Endodermal cell (in vitro differentiated cells): ENCODE results near the gene NFKBIZ. TPM values are rescaled to one million over a fixed set of nuclear protein-coding genes. Genes with fewer than 3 reads are reported as not detected.
"Not testable (repeated sequence)": the region's sequence is repeated elsewhere in the genome, so short reads cannot be mapped to it uniquely, and the experiment has no call there.

Experiments used
- DNase-seq: peaks from one replicate; pipeline ENCODE4 v3.0.0-alpha.2; 2017
- H3K27ac ChIP-seq: 2 replicates; pipeline ENCODE4 v1.5.1; 2013; ENCODE audit warnings: mild to moderate bottlenecking, low read depth, low read length, moderate library complexity
- H3K27me3 ChIP-seq: 2 replicates; pipeline ENCODE4 v1.6.1; 2013; ENCODE audit warnings: mild to moderate bottlenecking, low read length, moderate library complexity; ENCODE audit not compliant: insufficient read depth, control insufficient read depth, poor library complexity, severe bottlenecking
- H3K36me3 ChIP-seq: 2 replicates; pipeline ENCODE4 v1.7.0; 2013; ENCODE audit warnings: mild to moderate bottlenecking, low read length, moderate library complexity; ENCODE audit not compliant: control insufficient read depth, insufficient read depth
- H3K4me1 ChIP-seq: one replicate; pipeline ENCODE4 v1.7.0; 2013; ENCODE audit warnings: low read length; ENCODE audit not compliant: control insufficient read depth, insufficient read depth
- H3K4me3 ChIP-seq: 2 replicates; pipeline ENCODE4 v1.5.1; 2013; ENCODE audit warnings: mild to moderate bottlenecking, low read length, moderate library complexity
- H3K9ac ChIP-seq: 2 replicates; pipeline ENCODE4 v1.6.1; 2013; ENCODE audit warnings: mild to moderate bottlenecking, low read length, moderate library complexity; ENCODE audit not compliant: poor library complexity, severe bottlenecking; ENCODE audit errors: extremely low read depth
- H3K9me3 ChIP-seq: 2 replicates; pipeline ENCODE4 v1.6.1; 2013; ENCODE audit warnings: mild to moderate bottlenecking, low read length, moderate library complexity; ENCODE audit not compliant: control insufficient read depth
- H3K27ac Mint-ChIP-seq: 2 replicates; pipeline ENCODE4 v1.8.0; 2020; ENCODE audit warnings: mixed read lengths
- H3K27me3 Mint-ChIP-seq: 2 replicates; pipeline ENCODE4 v1.8.0; 2021; ENCODE audit warnings: mild to moderate bottlenecking, mixed read lengths; ENCODE audit not compliant: insufficient read depth
- H3K36me3 Mint-ChIP-seq: 2 replicates; pipeline ENCODE4 v1.8.0; 2020; ENCODE audit warnings: low read depth, mixed read lengths
- H3K4me1 Mint-ChIP-seq: 2 replicates; pipeline ENCODE4 v1.8.0; 2020; ENCODE audit warnings: mixed read lengths
- H3K4me3 Mint-ChIP-seq: 2 replicates; pipeline ENCODE4 v1.8.0; 2020; ENCODE audit warnings: mild to moderate bottlenecking, moderate library complexity, mixed read lengths
- H3K9me3 Mint-ChIP-seq: 2 replicates; pipeline ENCODE4 v1.8.0; 2020; ENCODE audit warnings: mild to moderate bottlenecking, mixed read lengths
- CTCF ChIP-seq: fragments of 200-600 bp; sonication (generic); conservative IDR thresholded peaks from 2 replicates; pipeline ENCODE4 v1.5.0; 2021; ENCODE audit warnings: antibody characterized with exemption, mild to moderate bottlenecking
- WGBS, 2 experiments: methylation state at CpG; one replicate each; pipeline versions ENCODE4 v1.1.5 to v1.1.7; 2013; ENCODE audit warnings: missing lambda C conversion rate in 2 of 2, mixed read lengths in 1 of 2; ENCODE audit not compliant: insufficient coverage in 1 of 2, insufficient read length in 1 of 2; 5-methylcytosine and 5-hydroxymethylcytosine counted together
- total RNA-seq, 2 donors: library from RNA; stranded (reverse); fragmentation: NEBNext Ultra II Directional in 1 of 2; extraction: Animal tissue kit (Norgen Biotek cat#: 25700) in 1 of 2; gene quantifications; 2 replicates in 1 of 2; 3 replicates in 1 of 2; pipeline ENCODE4 v1.2.1, GENCODE V29; 2021

The NFKBIZ gene
- total RNA-seq, 2 donors from 2014 or later, result 5.9 to 6.6 TPM

- Mint-ChIP-seq H3K9me3 (peaks cover 11% of the 10 kb centered on the region), H3K27me3 (no peaks in the 10 kb centered on the region), H3K36me3 (no peaks in the 10 kb centered on the region), H3K27ac (no peak overlapping the region), H3K4me3 (no peak overlapping the region), H3K4me1 (no peaks in the 10 kb centered on the region)
- Histone ChIP-seq H3K27me3 (no peaks in the 10 kb centered on the region), H3K9ac (no peak overlapping the region), H3K9me3 (peaks cover under 1% of the 10 kb centered on the region), H3K4me3 (no peak overlapping the region), H3K4me1 (no peaks in the 10 kb centered on the region), H3K27ac (no peak overlapping the region), H3K36me3 (no peaks in the 10 kb centered on the region)
- WGBS, 2 experiments, result 100% methylated on average over 1 of the region's 1 CpG; no CpG with 5 or more reads in 1 of the 2 experiments
- no peak for TF ChIP-seq CTCF
- no peak for DNase-seq
Observed at GRCh38 chr3:101902041-101902440, 52.7 kb downstream of the NFKBIZ start.

DNA sequence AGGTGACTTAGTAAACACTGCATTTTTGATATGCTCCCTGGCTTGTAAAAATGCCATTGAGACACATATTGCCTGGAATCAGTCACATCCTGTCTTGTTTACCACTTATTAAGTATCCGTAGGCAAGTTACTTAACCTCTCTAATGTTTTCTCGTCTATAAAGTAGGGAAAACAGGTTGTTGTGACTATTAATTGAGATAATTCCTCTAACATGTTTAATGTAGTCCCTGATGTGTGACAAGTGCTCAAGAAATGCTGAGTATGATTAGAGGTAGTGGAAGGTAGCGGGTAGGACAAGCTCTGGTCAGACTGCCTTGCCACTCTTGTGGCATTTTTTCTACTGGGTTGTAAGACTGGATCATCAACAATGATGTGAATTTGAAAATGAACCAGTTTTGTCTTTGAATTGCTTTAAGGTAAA is 54.1 kb downstream of the NFKBIZ start:
- peaks cover 8% of the 10 kb centered on the region for H3K9me3 Mint-ChIP-seq
- no peaks in the 10 kb centered on the region for H3K27me3 ChIP-seq
- H3K9me3 ChIP-seq, result no peaks in the 10 kb centered on the region
- H3K4me1 Mint-ChIP-seq, result no peaks in the 10 kb centered on the region
- H3K36me3 Mint-ChIP-seq, result no peaks in the 10 kb centered on the region
- no peak overlapping the region for H3K27ac Mint-ChIP-seq
- H3K4me1 ChIP-seq, result no peaks in the 10 kb centered on the region
- no peak overlapping the region for H3K27ac ChIP-seq
- DNase-seq, result no peak
- no peak for TF ChIP-seq CTCF
- no peak overlapping the region for H3K9ac ChIP-seq
- H3K4me3 ChIP-seq, result no peak overlapping the region
- no peak overlapping the region for H3K4me3 Mint-ChIP-seq
- H3K36me3 ChIP-seq, result no peaks in the 10 kb centered on the region
- 96 to 100% methylated on average over 1 to 3 of the region's 3 CpGs for WGBS, 2 experiments
- H3K27me3 Mint-ChIP-seq, result no peaks in the 10 kb centered on the region

DNA sequence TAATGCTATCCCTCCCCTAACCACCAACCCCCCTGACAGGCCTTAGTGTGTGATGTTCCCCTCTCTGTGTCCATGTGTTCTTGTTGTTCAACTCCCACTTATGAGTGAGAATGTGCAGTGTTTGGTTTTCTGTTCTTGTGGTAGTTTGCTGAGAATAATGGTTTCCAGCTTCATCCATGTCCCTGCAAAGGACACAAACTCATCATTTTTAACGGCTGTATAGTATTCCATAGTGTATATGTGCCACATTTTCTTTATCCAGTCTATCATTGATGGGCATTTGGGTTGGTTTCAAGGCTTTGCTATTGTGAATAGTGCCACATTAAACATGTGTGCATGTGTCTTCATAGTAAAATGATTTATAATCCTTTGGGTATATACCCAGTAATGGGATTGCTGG is 56.3 kb downstream of the NFKBIZ start:
- not testable (repeated sequence) for H3K4me3 Mint-ChIP-seq, H3K9ac ChIP-seq, H3K27me3 Mint-ChIP-seq, H3K27ac ChIP-seq, H3K36me3 ChIP-seq, H3K27ac Mint-ChIP-seq, H3K9me3 ChIP-seq, H3K4me3 ChIP-seq, H3K27me3 ChIP-seq, H3K36me3 Mint-ChIP-seq, H3K4me1 ChIP-seq, DNase-seq, H3K4me1 Mint-ChIP-seq, H3K9me3 Mint-ChIP-seq
- WGBS, 2 experiments, result 90% methylated on average over 1 of the region's 1 CpG; no CpG with 5 or more reads in 1 of the 2 experiments

Other genes starting within 250 kb of the NFKBIZ start
- 10 to 100 TPM; 16.8 to 20.9 TPM for gene ZBTB11, start 172.4 kb upstream of the NFKBIZ start, total RNA-seq
- gene RPL24, start 162.8 kb upstream of the NFKBIZ start, total RNA-seq, result 1,000 to 10,000 TPM; 1,708 to 1,749 TPM
- gene CEP97, start 124.9 kb upstream of the NFKBIZ start, total RNA-seq, result 10 to 100 TPM; 13.7 to 21.3 TPM
- gene NXPE3, start 70.3 kb upstream of the NFKBIZ start, total RNA-seq, result 1 to 10 TPM; 6.9 to 7.7 TPM